Glomerular visceral epithelial cell (primary cell): ENCODE data around the gene LMTK2.
"Not testable (repeated sequence)": the region's sequence is repeated elsewhere in the genome, so short reads cannot be mapped to it uniquely, and the experiment has no call there.

Source experiments
- DNase-seq: peaks from one replicate; pipeline ENCODE4 v3.0.0-alpha.2; 2016; ENCODE audit errors: extremely low spot score

Gene LMTK2

GRCh38 chr7:98217623-98218582 is 111.2 kb downstream of the LMTK2 start:
- no peak for DNase-seq

GRCh38 chr7:98219382-98219781 is 112.7 kb downstream of the LMTK2 start:
- DNase-seq, result not testable (repeated sequence)

GRCh38 chr7:98221611-98222532 is 115.2 kb downstream of the LMTK2 start:
- no peak for DNase-seq

GRCh38 chr7:98222533-98223195 is 116.0 kb downstream of the LMTK2 start:
- DNase-seq, result no peak

- DNase-seq, result no peak
Observed at GRCh38 chr7:98223351-98223897, 116.8 kb downstream of the LMTK2 start.

GRCh38 chr7:98223898-98224700 is 117.4 kb downstream of the LMTK2 start:
- no peak for DNase-seq

DNA sequence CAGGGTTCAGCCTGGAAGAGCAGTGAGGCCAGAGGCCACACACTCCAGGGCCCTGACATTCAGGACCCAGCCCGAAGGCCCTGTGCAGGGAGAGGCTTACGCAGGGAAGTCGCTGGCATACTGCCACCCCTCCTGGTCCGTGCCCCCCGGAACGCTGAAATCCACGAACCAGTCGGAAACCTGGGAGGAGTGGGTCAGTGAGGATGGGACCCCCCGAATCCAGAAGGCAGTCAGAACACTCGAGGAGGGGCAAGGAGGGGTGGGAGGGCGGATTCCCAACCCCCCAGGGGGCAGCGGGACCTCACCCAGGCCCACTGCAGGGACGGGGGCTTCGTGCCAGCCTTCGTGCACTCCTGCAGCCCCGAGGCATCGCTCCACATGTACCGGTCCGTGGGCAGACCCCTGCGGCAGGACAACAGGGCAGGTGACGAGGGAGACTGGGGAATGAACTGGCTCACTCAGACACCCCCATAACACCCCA is 118.1 kb downstream of the LMTK2 start:
- DNase-seq, result no peak

GRCh38 chr7:98225913-98226614 is 119.4 kb downstream of the LMTK2 start:
- DNase-seq, result no peak

GRCh38 chr7:98227939-98228338 is 121.3 kb downstream of the LMTK2 start:
- no peak for DNase-seq

- DNase-seq, result no peak
Observed at GRCh38 chr7:98228801-98229200, 122.1 kb downstream of the LMTK2 start.

- DNase-seq, result no peak
Observed at GRCh38 chr7:98229441-98229840, 122.8 kb downstream of the LMTK2 start.

- no peak for DNase-seq
Observed at GRCh38 chr7:98229991-98230745, 123.5 kb downstream of the LMTK2 start.

- no peak for DNase-seq
Observed at GRCh38 chr7:98230746-98231471, 124.2 kb downstream of the LMTK2 start.

DNA sequence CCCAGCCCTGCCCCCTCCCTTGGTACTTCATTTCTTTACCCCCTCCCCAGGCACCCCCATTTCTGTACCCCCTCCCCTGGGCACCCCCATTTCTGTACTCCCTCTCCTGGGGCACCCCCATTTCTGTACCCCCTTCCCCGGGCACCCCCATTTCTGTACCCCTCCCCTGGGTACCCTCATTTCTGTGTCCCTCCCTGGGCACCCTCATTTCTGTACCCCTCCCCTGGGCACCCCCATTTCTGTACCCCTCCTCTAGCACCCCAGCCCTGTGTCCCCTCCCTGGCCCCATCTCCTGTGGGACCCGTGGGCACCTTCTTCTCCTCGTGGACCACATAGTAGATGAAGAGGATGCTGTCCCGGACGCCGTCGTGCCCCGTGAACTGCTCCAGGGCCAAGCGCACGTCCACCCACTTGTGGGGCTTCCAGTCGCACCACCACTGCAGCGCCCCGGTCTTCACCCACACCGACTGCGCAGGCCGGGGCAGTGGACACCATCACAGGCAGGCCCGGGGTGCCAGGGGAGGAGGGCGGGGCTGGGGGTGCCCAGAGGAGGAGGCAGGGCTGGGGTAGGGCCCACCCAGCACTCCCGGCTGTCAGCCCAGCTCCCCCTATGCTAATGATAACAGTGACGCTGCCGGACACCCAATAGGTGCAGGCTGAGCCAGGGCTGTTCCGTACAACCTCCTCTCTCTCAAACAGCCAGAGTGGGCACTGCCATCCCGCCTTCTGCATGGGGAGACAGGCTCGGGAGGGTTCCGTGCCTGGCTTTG is 125.0 kb downstream of the LMTK2 start:
- DNase-seq, result no peak

GRCh38 chr7:98232263-98232585 is 125.6 kb downstream of the LMTK2 start:
- DNase-seq, result no peak

DNA sequence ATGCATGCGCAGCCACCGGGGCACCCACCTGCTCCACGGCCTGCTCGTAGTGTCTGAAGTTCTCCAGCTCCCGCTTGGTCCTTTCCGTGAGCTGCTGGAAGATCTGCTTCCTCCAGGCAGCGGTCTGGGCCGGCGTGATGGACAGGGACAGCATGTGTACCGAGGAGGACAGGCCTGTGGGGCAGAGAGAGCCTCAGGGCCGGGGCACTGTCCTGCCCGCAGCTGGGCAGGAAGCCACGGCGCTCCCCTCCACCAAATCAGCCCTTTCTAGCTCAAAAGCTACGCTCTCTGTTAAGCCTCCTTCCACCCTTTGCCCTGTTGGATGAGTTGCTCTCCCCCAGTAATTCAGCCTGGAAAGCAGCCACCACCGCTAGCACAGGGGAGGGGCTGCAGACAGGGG is 126.1 kb downstream of the LMTK2 start:
- DNase-seq, result no peak

DNA sequence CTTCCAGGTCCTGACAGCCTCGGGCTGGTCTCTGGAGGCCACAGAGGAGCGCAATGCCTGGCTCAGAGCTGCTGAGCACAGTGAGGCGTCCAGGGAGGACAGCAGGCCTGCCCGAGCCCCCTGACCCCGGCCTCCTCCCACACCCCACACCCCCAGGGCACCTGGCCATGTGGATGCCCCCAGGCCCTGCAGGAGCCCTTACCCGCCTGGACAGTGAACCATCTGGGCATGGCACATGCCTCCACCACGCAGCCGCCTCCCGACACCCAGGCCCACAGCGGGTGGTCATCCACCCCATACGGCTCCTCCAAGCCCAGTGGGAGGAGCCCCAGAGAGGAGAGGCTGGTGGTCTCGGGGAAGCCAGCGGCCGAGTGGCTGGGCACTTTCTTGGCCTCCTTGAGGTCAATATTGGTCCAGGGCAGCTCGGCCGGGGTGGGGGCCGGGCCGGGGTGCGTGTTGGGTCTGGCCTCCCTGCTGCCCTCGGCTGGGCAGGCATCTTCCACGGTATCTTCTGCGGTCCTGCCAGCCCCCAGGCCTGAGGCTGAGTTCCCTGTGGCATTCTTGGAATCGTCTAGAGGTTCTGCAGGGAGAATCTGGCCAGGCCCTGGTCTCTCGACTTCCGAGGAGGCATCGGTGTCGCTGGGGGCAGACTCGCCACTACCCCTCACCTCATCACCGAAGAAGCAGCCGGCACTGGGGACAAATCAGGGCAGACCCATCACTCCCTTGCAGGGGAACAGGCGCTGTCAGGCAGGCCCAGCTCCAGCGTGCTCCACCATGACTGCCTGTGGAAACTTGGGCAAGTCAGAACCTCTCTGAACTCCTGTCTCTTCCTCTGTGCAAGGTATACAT is 126.8 kb downstream of the LMTK2 start:
- DNase-seq, result no peak
